HepG2 (cell line): ENCODE measurements around the gene SLC25A25. TPM values are rescaled to one million over a fixed set of nuclear protein-coding genes. Genes with fewer than 3 reads are reported as not detected.

Experiments
- ARID4A ChIP-seq: sonication (generic); formaldehyde crosslinking; IDR thresholded peaks from 2 replicates; pipeline ENCODE4 v1.5.0; 2020; ENCODE audit warnings: mild to moderate bottlenecking, missing genetic modification reagents, borderline replicate concordance
- ARNT ChIP-seq: fragments of 450-650 bp; IDR thresholded peaks from 2 replicates; pipeline ENCODE4 v1.6.1; 2017
- ATAD3A ChIP-seq: sonication (generic); formaldehyde crosslinking; IDR thresholded peaks from 2 replicates; pipeline ENCODE4 v1.4.0; 2020; ENCODE audit warnings: missing genetic modification reagents
- FOSL2 ChIP-seq: sonication (generic); formaldehyde crosslinking; IDR thresholded peaks from 2 replicates; pipeline ENCODE4 v1.4.0; 2020; ENCODE audit warnings: missing genetic modification reagents
- HES4 ChIP-seq: sonication (generic); formaldehyde crosslinking; IDR thresholded peaks from 2 replicates; pipeline ENCODE4 v1.9.0; 2021; ENCODE audit warnings: mild to moderate bottlenecking, missing genetic modification reagents, borderline replicate concordance
- HHEX ChIP-seq: IDR thresholded peaks from 2 replicates; pipeline ENCODE4 v1.6.1; 2016; ENCODE audit warnings: control low read depth
- MED1 ChIP-seq: sonication (generic); formaldehyde crosslinking; IDR thresholded peaks from 2 replicates; pipeline ENCODE4 v1.4.0; 2020; ENCODE audit warnings: missing genetic modification reagents
- SAP130 ChIP-seq: IDR thresholded peaks from 2 replicates; pipeline ENCODE4 v1.6.1; 2016; ENCODE audit warnings: low read depth
- U2AF1 ChIP-seq: fragments of 200-400 bp; formaldehyde crosslinking; optimal IDR thresholded peaks from 2 replicates; pipeline ENCODE3; 2017; ENCODE audit warnings: mild to moderate bottlenecking, low read depth, low read length
- ZBTB38 ChIP-seq: sonication (generic); formaldehyde crosslinking; IDR thresholded peaks from 2 replicates; pipeline ENCODE4 v1.5.1; 2020; ENCODE audit warnings: mild to moderate bottlenecking, missing genetic modification reagents
- ZNF10 ChIP-seq: sonication (generic); formaldehyde crosslinking; IDR thresholded peaks from 2 replicates; pipeline ENCODE4 v1.4.0; 2020; ENCODE audit warnings: mild to moderate bottlenecking, low read depth, missing genetic modification reagents, borderline replicate concordance
- ZNF589 ChIP-seq: sonication (generic); formaldehyde crosslinking; conservative IDR thresholded peaks from 2 replicates; pipeline ENCODE4 v1.8.0; 2022; ENCODE audit warnings: mild to moderate bottlenecking, moderate library complexity, missing genetic modification reagents
- ZNF678 ChIP-seq: sonication (generic); formaldehyde crosslinking; IDR thresholded peaks from 2 replicates; pipeline ENCODE4 v1.4.0; 2020; ENCODE audit warnings: mild to moderate bottlenecking, missing genetic modification reagents
- ZNF761 ChIP-seq: sonication (generic); formaldehyde crosslinking; conservative IDR thresholded peaks from 2 replicates; pipeline ENCODE4 v1.4.0; 2020; ENCODE audit warnings: mild to moderate bottlenecking, missing genetic modification reagents
- ZNF776 ChIP-seq: sonication (generic); formaldehyde crosslinking; IDR thresholded peaks from 2 replicates; pipeline ENCODE4 v1.4.0; 2020; ENCODE audit warnings: mild to moderate bottlenecking, missing genetic modification reagents
- polyA plus RNA-seq, 8 experiments: library from polyadenylated mRNA; depleted of rRNA in 3 of 8; stranded (reverse) in 7 of 8; unstranded in 1 of 8; fragments of >200 nt; fragmentation: Illumina TruSeq in 4 of 8; extraction: Trizol in 4 of 8; gene quantifications; 2 replicates each; pipeline versions ENCODE4 v1.2.1 to v1.2.3, GENCODE V29; 2011 to 2016; ENCODE audit warnings: low read depth in 4 of 8, missing spikeins in 1 of 8, mixed read lengths in 1 of 8; ENCODE audit not compliant: insufficient read depth in 1 of 8
- total RNA-seq, 5 experiments: library from RNA; depleted of rRNA; stranded (reverse); fragments of >200 nt; fragmentation: Illumina TruSeq; extraction: Trizol; gene quantifications; 2 replicates each; pipeline ENCODE4 v1.2.3, GENCODE V29; 2016; ENCODE audit warnings: low read depth in 1 of 5
- TF ChIP-seq, protein P1 (sequence below): sonication (generic); formaldehyde crosslinking; IDR thresholded peaks from 2 replicates; pipeline ENCODE4 v1.4.0; 2020; ENCODE audit warnings: missing genetic modification reagents, borderline replicate concordance
- TF ChIP-seq, protein P2 (sequence below): sonication (generic); formaldehyde crosslinking; conservative IDR thresholded peaks from 2 replicates; pipeline ENCODE4 v1.4.0; 2020; ENCODE audit warnings: missing genetic modification reagents
- TF ChIP-seq, protein P3 (sequence below): sonication (generic); formaldehyde crosslinking; IDR thresholded peaks from 2 replicates; pipeline ENCODE4 v1.8.0; 2022; ENCODE audit warnings: missing genetic modification reagents, low read depth, mild to moderate bottlenecking, borderline replicate concordance
- TF ChIP-seq, protein P4 (sequence below): sonication (generic); formaldehyde crosslinking; IDR thresholded peaks from 2 replicates; pipeline ENCODE4 v1.4.0; 2020; ENCODE audit warnings: missing genetic modification reagents

SLC25A25 gene
- total and polyA plus RNA-seq, 2 of the 13 experiments (the other 11 are each of a cell fraction or from before 2014, with no cell fraction given), result 10.5 to 24.8 TPM

DNA sequence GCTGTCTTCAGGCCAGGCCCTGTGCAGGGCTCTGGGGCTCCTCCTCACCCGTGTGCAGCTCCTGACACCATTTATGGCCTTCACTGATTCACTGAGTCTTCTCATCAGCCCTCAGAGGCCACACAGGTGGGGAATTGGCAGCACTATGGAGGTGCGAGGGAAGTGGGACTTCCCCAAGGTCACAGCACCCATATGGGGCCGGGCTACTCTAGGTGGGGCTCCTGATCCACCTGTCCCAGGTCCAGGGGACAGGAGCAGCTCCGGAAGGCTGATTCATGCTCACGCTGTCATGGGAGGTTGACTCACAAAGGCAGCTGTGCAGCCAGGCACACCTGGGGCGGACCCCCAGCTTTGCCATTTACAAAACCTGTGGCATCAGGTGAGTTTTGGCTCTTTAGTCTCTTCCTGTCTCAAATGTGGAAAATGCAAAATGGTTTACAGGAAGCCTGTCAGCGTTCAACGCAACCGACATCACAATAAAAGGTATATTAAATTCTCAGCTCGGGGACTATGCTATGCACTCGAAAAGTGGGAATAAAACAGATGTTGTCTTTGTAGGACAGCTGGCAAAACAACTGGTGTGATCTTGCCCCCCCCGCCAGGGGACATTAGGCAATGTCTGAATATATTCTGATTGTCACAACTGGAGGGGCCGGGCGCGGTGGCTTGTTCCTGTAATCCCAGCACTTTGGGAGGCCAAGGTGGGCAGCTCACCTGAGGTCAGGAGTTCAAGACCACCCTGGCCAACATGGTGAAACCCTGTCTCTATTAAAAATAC, 15.9 kb upstream of the SLC25A25 start (continued):
- TF ChIP-seq ZNF678 (CRISPR knock-in tag) (no peak), ATAD3A (no peak), MED1 (peak; percentile 54), HES4 (CRISPR knock-in tag) (no peak), ZNF10 (CRISPR knock-in tag) (no peak), ZNF761 (CRISPR knock-in tag) (no peak), SAP130 (CRISPR knock-in tag) (peak; percentile 68), FOSL2 (CRISPR knock-in tag) (peak; percentile 91), HHEX (CRISPR knock-in tag) (no peak), ARID4A (CRISPR knock-in tag) (0 out of 2 replicates have a peak, but pooled peaks have one; percentile 14), ARNT (no peak), U2AF1 (no peak), ZBTB38 (CRISPR knock-in tag) (no peak), ZNF776 (CRISPR knock-in tag) (no peak), ZNF589 (CRISPR knock-in tag) (no peak)
- TF ChIP-seq, protein P1, sequence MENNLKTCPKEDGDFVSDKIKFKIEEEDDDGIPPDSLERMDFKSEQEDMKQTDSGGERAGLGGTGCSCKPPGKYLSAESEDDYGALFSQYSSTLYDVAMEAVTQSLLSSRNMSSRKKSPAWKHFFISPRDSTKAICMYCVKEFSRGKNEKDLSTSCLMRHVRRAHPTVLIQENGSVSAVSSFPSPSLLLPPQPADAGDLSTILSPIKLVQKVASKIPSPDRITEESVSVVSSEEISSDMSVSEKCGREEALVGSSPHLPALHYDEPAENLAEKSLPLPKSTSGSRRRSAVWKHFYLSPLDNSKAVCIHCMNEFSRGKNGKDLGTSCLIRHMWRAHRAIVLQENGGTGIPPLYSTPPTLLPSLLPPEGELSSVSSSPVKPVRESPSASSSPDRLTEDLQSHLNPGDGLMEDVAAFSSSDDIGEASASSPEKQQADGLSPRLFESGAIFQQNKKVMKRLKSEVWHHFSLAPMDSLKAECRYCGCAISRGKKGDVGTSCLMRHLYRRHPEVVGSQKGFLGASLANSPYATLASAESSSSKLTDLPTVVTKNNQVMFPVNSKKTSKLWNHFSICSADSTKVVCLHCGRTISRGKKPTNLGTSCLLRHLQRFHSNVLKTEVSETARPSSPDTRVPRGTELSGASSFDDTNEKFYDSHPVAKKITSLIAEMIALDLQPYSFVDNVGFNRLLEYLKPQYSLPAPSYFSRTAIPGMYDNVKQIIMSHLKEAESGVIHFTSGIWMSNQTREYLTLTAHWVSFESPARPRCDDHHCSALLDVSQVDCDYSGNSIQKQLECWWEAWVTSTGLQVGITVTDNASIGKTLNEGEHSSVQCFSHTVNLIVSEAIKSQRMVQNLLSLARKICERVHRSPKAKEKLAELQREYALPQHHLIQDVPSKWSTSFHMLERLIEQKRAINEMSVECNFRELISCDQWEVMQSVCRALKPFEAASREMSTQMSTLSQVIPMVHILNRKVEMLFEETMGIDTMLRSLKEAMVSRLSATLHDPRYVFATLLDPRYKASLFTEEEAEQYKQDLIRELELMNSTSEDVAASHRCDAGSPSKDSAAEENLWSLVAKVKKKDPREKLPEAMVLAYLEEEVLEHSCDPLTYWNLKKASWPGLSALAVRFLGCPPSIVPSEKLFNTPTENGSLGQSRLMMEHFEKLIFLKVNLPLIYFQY (CRISPR knock-in tag), result peak; percentile 29; the same call in 1 of the 2 replicates
- TF ChIP-seq, protein P2, sequence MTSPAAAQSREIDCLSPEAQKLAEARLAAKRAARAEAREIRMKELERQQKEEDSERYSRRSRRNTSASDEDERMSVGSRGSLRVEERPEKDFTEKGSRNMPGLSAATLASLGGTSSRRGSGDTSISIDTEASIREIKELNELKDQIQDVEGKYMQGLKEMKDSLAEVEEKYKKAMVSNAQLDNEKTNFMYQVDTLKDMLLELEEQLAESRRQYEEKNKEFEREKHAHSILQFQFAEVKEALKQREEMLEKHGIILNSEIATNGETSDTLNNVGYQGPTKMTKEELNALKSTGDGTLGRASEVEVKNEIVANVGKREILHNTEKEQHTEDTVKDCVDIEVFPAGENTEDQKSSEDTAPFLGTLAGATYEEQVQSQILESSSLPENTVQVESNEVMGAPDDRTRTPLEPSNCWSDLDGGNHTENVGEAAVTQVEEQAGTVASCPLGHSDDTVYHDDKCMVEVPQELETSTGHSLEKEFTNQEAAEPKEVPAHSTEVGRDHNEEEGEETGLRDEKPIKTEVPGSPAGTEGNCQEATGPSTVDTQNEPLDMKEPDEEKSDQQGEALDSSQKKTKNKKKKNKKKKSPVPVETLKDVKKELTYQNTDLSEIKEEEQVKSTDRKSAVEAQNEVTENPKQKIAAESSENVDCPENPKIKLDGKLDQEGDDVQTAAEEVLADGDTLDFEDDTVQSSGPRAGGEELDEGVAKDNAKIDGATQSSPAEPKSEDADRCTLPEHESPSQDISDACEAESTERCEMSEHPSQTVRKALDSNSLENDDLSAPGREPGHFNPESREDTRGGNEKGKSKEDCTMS, result no peak
- TF ChIP-seq, protein P3, sequence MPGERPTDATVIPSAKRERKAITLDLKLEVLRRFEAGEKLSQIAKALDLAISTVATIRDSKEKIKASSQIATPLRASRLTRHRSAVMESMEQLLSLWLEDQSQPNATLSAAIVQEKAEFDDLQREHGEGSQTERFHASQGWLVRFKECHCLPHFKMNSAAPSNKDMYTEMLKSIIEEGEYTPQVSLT (CRISPR knock-in tag), result no peak
- TF ChIP-seq, protein P4, sequence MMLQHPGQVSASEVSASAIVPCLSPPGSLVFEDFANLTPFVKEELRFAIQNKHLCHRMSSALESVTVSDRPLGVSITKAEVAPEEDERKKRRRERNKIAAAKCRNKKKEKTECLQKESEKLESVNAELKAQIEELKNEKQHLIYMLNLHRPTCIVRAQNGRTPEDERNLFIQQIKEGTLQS (CRISPR knock-in tag), result peak; percentile 11; the same call in 1 of the 2 replicates
